PFSK-1 (cell line): Measurements from ENCODE around the gene EXOC4.

Experiments
- FOXP2 ChIP-seq: optimal IDR thresholded peaks from 2 replicates; pipeline ENCODE3; 2011; ENCODE audit warnings: borderline replicate concordance, control low read depth, inconsistent platforms; ENCODE audit not compliant: insufficient read depth; ENCODE audit errors: extremely low read length, extremely low read depth
- POLR2AphosphoS5 ChIP-seq: IDR thresholded peaks from 2 replicates; pipeline ENCODE4 v1.6.1; 2012; ENCODE audit warnings: low read depth, mild to moderate bottlenecking, control low read depth, low read length, moderate library complexity
- REST ChIP-seq, 2 experiments: IDR thresholded peaks; 2 replicates each; pipeline versions ENCODE4 v1.6.1 to v1.8.0; 2011 to 2012; ENCODE audit warnings: low read depth in 2 of 2, low read length in 2 of 2, control low read depth in 1 of 2, inconsistent platforms in 1 of 2, mild to moderate bottlenecking in 1 of 2, moderate library complexity in 1 of 2; ENCODE audit not compliant: insufficient read depth in 1 of 2
- SIN3A ChIP-seq: IDR thresholded peaks from 2 replicates; pipeline ENCODE4 v1.6.1; 2012; ENCODE audit warnings: mild to moderate bottlenecking, low read length, moderate library complexity, borderline replicate concordance; ENCODE audit not compliant: insufficient read depth
- TAF1 ChIP-seq: IDR thresholded peaks from 2 replicates; pipeline ENCODE4 v1.6.1; 2012; ENCODE audit warnings: low read length, control low read depth, borderline replicate concordance; ENCODE audit not compliant: insufficient read depth

GRCh38 chr7:134084488-134085144 is 831.7 kb downstream of the EXOC4 start:
- TF ChIP-seq SIN3A: no peak
- no peak for TF ChIP-seq REST (IDR thresholded peaks at IDR 0.05; ENCODE audit: insufficient read depth in 1 of 2, low read depth in 2 of 2, low read length in 2 of 2)
- no peak for TF ChIP-seq POLR2AphosphoS5
- no peak for TF ChIP-seq TAF1
- no peak for TF ChIP-seq FOXP2
